CD4-positive, alpha-beta T cell (primary cell): Measurements from ENCODE around the gene LAMA3. TPM values are rescaled to one million over a fixed set of nuclear protein-coding genes. Genes with fewer than 3 reads are reported as not detected.
A peak's percentile ranks its signal among the peaks of the same experiment; 100 is the strongest.

Source experiments
- ATAC-seq: fragments of 200-7000 bp; cut with Tn5 transposase; one replicate; pipeline ENCODE4 v1.10.0; 2022; ENCODE audit warnings: mild to moderate bottlenecking; ENCODE audit not compliant: poor library complexity
- CTCF ChIA-PET: fragments of 350-600 bp; sonication (Branson Sonifier 250); formaldehyde crosslinking; loops from one replicate; lab custom pipeline; 2021; ENCODE audit warnings: antibody characterized with exemption, inconsistent platforms; lab: Charles Lee
- POLR2A ChIA-PET: fragments of 350-600 bp; sonication (Branson Sonifier 250); formaldehyde crosslinking; loops from one replicate; lab custom pipeline; 2021; ENCODE audit warnings: antibody characterized with exemption, inconsistent platforms; lab: Charles Lee
- DNase-seq, 14 experiments: peaks; one replicate each; pipeline ENCODE4 v3.0.0-alpha.2; 2013 to 2020; ENCODE audit warnings: mixed read lengths in 2 of 14
- H3K27ac ChIP-seq, 2 donors: one replicate each; pipeline versions ENCODE4 v1.5.1 to v1.7.0; 2013; ENCODE audit warnings: low read length in 2 of 2, low read depth in 1 of 2, mild to moderate bottlenecking in 1 of 2
- H3K27me3 ChIP-seq, 2 experiments: 1 replicate in 1 of 2; 2 replicates in 1 of 2; pipeline versions ENCODE4 v1.6.1 to v1.7.0; 2013; ENCODE audit warnings: low read length in 2 of 2, control low read depth in 1 of 2, mild to moderate bottlenecking in 1 of 2, moderate library complexity in 1 of 2; ENCODE audit not compliant: insufficient read depth in 2 of 2, control insufficient read depth in 1 of 2
- H3K36me3 ChIP-seq: one replicate; pipeline ENCODE4 v1.6.1; 2013; ENCODE audit warnings: low read length, control low read depth; ENCODE audit not compliant: insufficient read depth
- H3K4me1 ChIP-seq: one replicate; pipeline ENCODE4 v1.6.1; 2013; ENCODE audit warnings: low read length, control low read depth; ENCODE audit not compliant: insufficient read depth
- H3K4me3 ChIP-seq: one replicate; pipeline ENCODE4 v1.5.1; 2013; ENCODE audit warnings: mild to moderate bottlenecking, low read length, moderate library complexity
- H3K9me3 ChIP-seq, 2 experiments: 1 replicate in 1 of 2; 2 replicates in 1 of 2; pipeline versions ENCODE4 v1.6.1 to v1.7.0; 2013; ENCODE audit warnings: low read length in 2 of 2, mild to moderate bottlenecking in 2 of 2, control low read depth in 1 of 2, moderate library complexity in 1 of 2; ENCODE audit not compliant: control insufficient read depth in 1 of 2, insufficient read depth in 1 of 2
- H3K27ac Mint-ChIP-seq: one replicate; pipeline ENCODE4 v1.8.0; 2020; ENCODE audit warnings: mixed read lengths
- H3K27me3 Mint-ChIP-seq: one replicate; pipeline ENCODE4 v1.8.0; 2021; ENCODE audit warnings: mixed read lengths
- H3K36me3 Mint-ChIP-seq: one replicate; pipeline ENCODE4 v1.8.0; 2021; ENCODE audit warnings: low read depth, mixed read lengths
- H3K4me1 Mint-ChIP-seq: one replicate; pipeline ENCODE4 v1.8.0; 2021; ENCODE audit warnings: low read depth, mixed read lengths
- H3K4me3 Mint-ChIP-seq: one replicate; pipeline ENCODE4 v1.8.0; 2020; ENCODE audit warnings: mild to moderate bottlenecking, mixed read lengths
- H3K9me3 Mint-ChIP-seq: one replicate; pipeline ENCODE4 v1.8.0; 2020; ENCODE audit warnings: mixed read lengths
- intact Hi-C, 2 experiments: fragments of 100-400 bp; cut with DNase I in 1 of 2; cut with micrococcal nuclease in 1 of 2; formaldehyde crosslinking; loops; one replicate each; pipeline versions ENCODE4 v1.15.1 to v1.9.0; 2023 to 2025; cut with DNase I, micrococcal nuclease
- total RNA-seq, 174 experiments: library from RNA in 2 of 174; stranded (reverse) in 2 of 174; gene quantifications; one replicate each; pipeline ENCODE4 v1.2.3 and lab custom pipeline; 2021 to 2026
- TF ChIP-seq, protein P1 (sequence below): fragments of 200-600 bp; IDR thresholded peaks from one replicate; pipeline ENCODE4 v1.8.0; 2022; ENCODE audit warnings: antibody characterized with exemption, mild to moderate bottlenecking

Gene LAMA3
- total RNA-seq, 2 experiments from 2014 or later = 0.19 TPM; not detected in 1

DNA sequence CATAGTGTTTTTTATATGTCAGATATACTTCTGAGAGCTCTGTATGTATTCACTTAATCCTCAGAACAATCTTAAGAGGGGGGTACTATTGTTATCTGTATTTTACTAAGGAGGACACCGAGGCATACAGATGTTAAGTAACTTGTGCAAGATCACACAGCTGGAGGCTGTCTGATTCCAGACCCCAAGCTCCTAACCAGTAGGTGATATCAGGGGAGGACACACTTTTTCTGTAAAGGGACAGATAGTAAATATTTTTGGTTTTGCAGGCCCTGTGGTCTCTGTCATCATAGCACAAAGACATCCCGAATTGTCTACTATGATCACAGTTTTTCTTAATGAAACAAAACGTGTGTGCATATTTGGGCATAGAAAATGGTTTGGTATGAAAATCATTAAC is 143.7 kb downstream of the LAMA3 start:
- CTCF ChIA-PET = no interaction called here
- Histone ChIP-seq H3K9me3 (no peaks in the 10 kb centered on the region), H3K4me1 (peaks cover 3% of the 10 kb centered on the region), H3K4me3 (no peak overlapping the region), H3K36me3 (no peaks in the 10 kb centered on the region), H3K27ac (no peak overlapping the region), H3K27me3 (no peaks in the 10 kb centered on the region)
- POLR2A ChIA-PET = no interaction called here
- no peaks in the 10 kb centered on the region for H3K9me3 Mint-ChIP-seq
- H3K27ac Mint-ChIP-seq = no peak overlapping the region
- ATAC-seq = no peak
- H3K4me1 Mint-ChIP-seq = peaks cover 13% of the 10 kb centered on the region
- no peak overlapping the region for H3K4me3 Mint-ChIP-seq
- DNase-seq = no peak
- intact Hi-C loops = loop anchor here in 1 of 2 experiments (5.0 kb wide), 1 partner anchor 39 kb away; no protein-coding TSS in a partner anchor
- no peaks in the 10 kb centered on the region for H3K27me3 Mint-ChIP-seq
- TF ChIP-seq, protein P1, sequence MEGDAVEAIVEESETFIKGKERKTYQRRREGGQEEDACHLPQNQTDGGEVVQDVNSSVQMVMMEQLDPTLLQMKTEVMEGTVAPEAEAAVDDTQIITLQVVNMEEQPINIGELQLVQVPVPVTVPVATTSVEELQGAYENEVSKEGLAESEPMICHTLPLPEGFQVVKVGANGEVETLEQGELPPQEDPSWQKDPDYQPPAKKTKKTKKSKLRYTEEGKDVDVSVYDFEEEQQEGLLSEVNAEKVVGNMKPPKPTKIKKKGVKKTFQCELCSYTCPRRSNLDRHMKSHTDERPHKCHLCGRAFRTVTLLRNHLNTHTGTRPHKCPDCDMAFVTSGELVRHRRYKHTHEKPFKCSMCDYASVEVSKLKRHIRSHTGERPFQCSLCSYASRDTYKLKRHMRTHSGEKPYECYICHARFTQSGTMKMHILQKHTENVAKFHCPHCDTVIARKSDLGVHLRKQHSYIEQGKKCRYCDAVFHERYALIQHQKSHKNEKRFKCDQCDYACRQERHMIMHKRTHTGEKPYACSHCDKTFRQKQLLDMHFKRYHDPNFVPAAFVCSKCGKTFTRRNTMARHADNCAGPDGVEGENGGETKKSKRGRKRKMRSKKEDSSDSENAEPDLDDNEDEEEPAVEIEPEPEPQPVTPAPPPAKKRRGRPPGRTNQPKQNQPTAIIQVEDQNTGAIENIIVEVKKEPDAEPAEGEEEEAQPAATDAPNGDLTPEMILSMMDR = no peak
- no peaks in the 10 kb centered on the region for H3K36me3 Mint-ChIP-seq

GRCh38 chr18:23833714-23834113 is 144.5 kb downstream of the LAMA3 start:
- Mint-ChIP-seq H3K27ac (no peak overlapping the region), H3K4me3 (no peak overlapping the region), H3K4me1 (peaks cover 5% of the 10 kb centered on the region), H3K27me3 (no peaks in the 10 kb centered on the region), H3K9me3 (no peaks in the 10 kb centered on the region), H3K36me3 (no peaks in the 10 kb centered on the region)
- H3K4me1 ChIP-seq = no peaks in the 10 kb centered on the region
- H3K27ac ChIP-seq = no peak overlapping the region
- TF ChIP-seq, protein P1 = no peak
- no peak for ATAC-seq
- CTCF ChIA-PET = no interaction called here
- no peak overlapping the region for H3K4me3 ChIP-seq
- POLR2A ChIA-PET = no interaction called here
- DNase-seq = no peak
- H3K9me3 ChIP-seq = no peaks in the 10 kb centered on the region
- H3K36me3 ChIP-seq = no peaks in the 10 kb centered on the region
- H3K27me3 ChIP-seq = no peaks in the 10 kb centered on the region
- intact Hi-C loops = loop anchor here in 1 of 2 experiments (5.0 kb wide), 1 partner anchor 39 kb away; no protein-coding TSS in a partner anchor

GRCh38 chr18:23835091-23835490 is 145.8 kb downstream of the LAMA3 start:
- Histone ChIP-seq H3K4me1 (no peaks in the 10 kb centered on the region), H3K27me3 (no peaks in the 10 kb centered on the region), H3K27ac (no peak overlapping the region), H3K9me3 (no peaks in the 10 kb centered on the region), H3K36me3 (no peaks in the 10 kb centered on the region), H3K4me3 (no peak overlapping the region)
- ATAC-seq (no peak), DNase-seq (peak in 1 of 14 experiments; percentile 23)
- TF ChIP-seq, protein P1 = no peak
- H3K4me3 Mint-ChIP-seq = no peak overlapping the region
- no peaks in the 10 kb centered on the region for H3K27me3 Mint-ChIP-seq
- intact Hi-C loops = no loop called here
- H3K4me1 Mint-ChIP-seq = no peaks in the 10 kb centered on the region
- H3K9me3 Mint-ChIP-seq = no peaks in the 10 kb centered on the region
- H3K27ac Mint-ChIP-seq = no peak overlapping the region
- ChIA-PET CTCF (no interaction called here), POLR2A (no interaction called here)
- H3K36me3 Mint-ChIP-seq = no peaks in the 10 kb centered on the region
